Fibroblast of lung (primary cell): ENCODE results near the gene DLGAP1. TPM values are rescaled to one million over a fixed set of nuclear protein-coding genes. Genes with fewer than 3 reads are reported as not detected.

ENCODE experiments used
- DNase-seq, 2 donors: peaks; one replicate each; pipeline versions ENCODE4 v3.0.0 to v3.0.0-alpha.2; 2010; ENCODE audit warnings: low read depth in 2 of 2
- H2AFZ ChIP-seq: 2 replicates; pipeline ENCODE4 v1.5.1; 2012; ENCODE audit warnings: low read length, control low read depth, inconsistent platforms
- H3K27ac ChIP-seq: 2 replicates; pipeline ENCODE4 v1.5.1; 2011; ENCODE audit warnings: low read length, control low read depth; ENCODE audit not compliant: insufficient read depth
- H3K27me3 ChIP-seq: 2 replicates; pipeline ENCODE4 v1.5.1; 2011; ENCODE audit warnings: mild to moderate bottlenecking, low read length; ENCODE audit not compliant: control insufficient read depth, insufficient read depth
- H3K36me3 ChIP-seq: 2 replicates; pipeline ENCODE4 v1.5.1; 2011; ENCODE audit warnings: low read length; ENCODE audit not compliant: control insufficient read depth, insufficient read depth
- H3K4me1 ChIP-seq: 2 replicates; pipeline ENCODE4 v1.5.1; 2011; ENCODE audit warnings: low read length; ENCODE audit not compliant: control insufficient read depth, insufficient read depth; ENCODE audit errors: extremely low read depth
- H3K4me2 ChIP-seq: 2 replicates; pipeline ENCODE4 v1.5.1; 2011; ENCODE audit warnings: low read length, control low read depth; ENCODE audit not compliant: insufficient read depth; ENCODE audit errors: extremely low read depth
- H3K4me3 ChIP-seq, 4 experiments: fragments of 200-600 bp in 1 of 4; sonication (generic) in 1 of 4; replicated peaks in 1 of 4; 2 replicates each; pipeline ENCODE4 v1.5.1; 2011 to 2016; ENCODE audit warnings: low read length in 4 of 4, low read depth in 3 of 4, mild to moderate bottlenecking in 3 of 4, control low read depth in 2 of 4, inconsistent platforms in 1 of 4, mixed read lengths in 1 of 4; ENCODE audit not compliant: insufficient read depth in 1 of 4; ENCODE audit errors: control extremely low read depth in 1 of 4
- H3K79me2 ChIP-seq: 2 replicates; pipeline ENCODE4 v1.5.1; 2012; ENCODE audit warnings: mild to moderate bottlenecking, low read length, inconsistent platforms; ENCODE audit not compliant: control insufficient read depth, insufficient read depth
- H3K9ac ChIP-seq: 2 replicates; pipeline ENCODE4 v1.5.1; 2011; ENCODE audit warnings: mild to moderate bottlenecking, low read length, control low read depth; ENCODE audit not compliant: insufficient read depth
- H3K9me3 ChIP-seq: 2 replicates; pipeline ENCODE4 v1.5.1; 2012; ENCODE audit warnings: low read depth, low read length; ENCODE audit not compliant: control insufficient read depth, insufficient read depth
- H4K20me1 ChIP-seq: 2 replicates; pipeline ENCODE4 v1.5.1; 2011; ENCODE audit warnings: low read length; ENCODE audit not compliant: control insufficient read depth, insufficient read depth; ENCODE audit errors: extremely low read depth
- EZH2 ChIP-seq: IDR thresholded peaks from 2 replicates; pipeline ENCODE4 v1.5.1; 2012; ENCODE audit warnings: low read length, control low read depth, mild to moderate bottlenecking; ENCODE audit errors: missing control alignments
- polyA plus RNA-seq, 2 donors: library from polyadenylated mRNA; depleted of rRNA in 1 of 2; stranded (reverse) in 1 of 2; unstranded in 1 of 2; fragments of >200 nt; gene quantifications; 2 replicates each; pipeline ENCODE4 v1.2.1, GENCODE V29; 2011 to 2012; ENCODE audit warnings: missing spikeins in 1 of 2
- total RNA-seq: library from RNA; depleted of rRNA; stranded (reverse); fragments of >200 nt; gene quantifications from 2 replicates; pipeline ENCODE4 v1.2.1, GENCODE V29; 2014
- TF ChIP-seq, protein P1 (sequence below), 2 donors: IDR thresholded peaks in 1 of 2; conservative IDR thresholded peaks in 1 of 2; 1 replicate in 1 of 2; 2 replicates in 1 of 2; pipeline ENCODE4 v1.5.1; 2011 to 2012; ENCODE audit warnings: low read length in 2 of 2, control low read depth in 1 of 2, inconsistent platforms in 1 of 2, low read depth in 1 of 2, mild to moderate bottlenecking in 1 of 2

The DLGAP1 gene
- total and polyA plus RNA-seq, 2 donors (not counting 1 experiment from before 2014, with no cell fraction given) = 0.16 to 0.17 TPM

DNA sequence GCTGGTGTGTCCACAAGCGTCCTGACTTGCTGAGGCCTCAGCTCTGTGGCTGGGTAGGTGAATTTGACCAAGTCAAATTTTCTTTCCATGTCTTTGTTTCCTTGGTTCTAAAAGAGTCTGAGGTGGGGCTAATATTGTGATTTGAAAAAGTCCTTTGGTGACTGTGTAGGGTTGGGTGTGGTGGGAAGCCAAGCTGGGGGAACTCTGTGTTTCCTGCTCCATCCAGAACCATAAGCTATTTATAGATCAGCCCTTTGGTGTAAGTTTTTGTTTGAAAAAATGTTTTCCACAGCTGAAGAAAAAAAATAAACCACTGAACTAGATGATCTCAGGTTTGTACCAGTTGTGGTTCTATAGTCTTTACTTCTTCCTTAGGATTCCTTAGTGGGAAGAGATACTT lies 542.4 kb downstream of the DLGAP1 start:
- Histone ChIP-seq H4K20me1 (no peaks in the 10 kb centered on the region), H3K9me3 (no peaks in the 10 kb centered on the region), H3K27me3 (no peaks in the 10 kb centered on the region), H3K4me1 (no peaks in the 10 kb centered on the region), H3K79me2 (no peaks in the 10 kb centered on the region), H3K4me3 (no peak overlapping the region), H3K4me2 (no peak overlapping the region), H3K9ac (no peak overlapping the region), H2AFZ (no peak overlapping the region), H3K36me3 (no peaks in the 10 kb centered on the region), H3K27ac (no peak overlapping the region)
- TF ChIP-seq EZH2 = no peak
- TF ChIP-seq, protein P1, sequence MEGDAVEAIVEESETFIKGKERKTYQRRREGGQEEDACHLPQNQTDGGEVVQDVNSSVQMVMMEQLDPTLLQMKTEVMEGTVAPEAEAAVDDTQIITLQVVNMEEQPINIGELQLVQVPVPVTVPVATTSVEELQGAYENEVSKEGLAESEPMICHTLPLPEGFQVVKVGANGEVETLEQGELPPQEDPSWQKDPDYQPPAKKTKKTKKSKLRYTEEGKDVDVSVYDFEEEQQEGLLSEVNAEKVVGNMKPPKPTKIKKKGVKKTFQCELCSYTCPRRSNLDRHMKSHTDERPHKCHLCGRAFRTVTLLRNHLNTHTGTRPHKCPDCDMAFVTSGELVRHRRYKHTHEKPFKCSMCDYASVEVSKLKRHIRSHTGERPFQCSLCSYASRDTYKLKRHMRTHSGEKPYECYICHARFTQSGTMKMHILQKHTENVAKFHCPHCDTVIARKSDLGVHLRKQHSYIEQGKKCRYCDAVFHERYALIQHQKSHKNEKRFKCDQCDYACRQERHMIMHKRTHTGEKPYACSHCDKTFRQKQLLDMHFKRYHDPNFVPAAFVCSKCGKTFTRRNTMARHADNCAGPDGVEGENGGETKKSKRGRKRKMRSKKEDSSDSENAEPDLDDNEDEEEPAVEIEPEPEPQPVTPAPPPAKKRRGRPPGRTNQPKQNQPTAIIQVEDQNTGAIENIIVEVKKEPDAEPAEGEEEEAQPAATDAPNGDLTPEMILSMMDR (conservative IDR thresholded peaks at IDR 0.05 in 1 of 2, IDR thresholded peaks at IDR 0.05 in 1 of 2; ENCODE audit: low read depth in 1 of 2, low read length in 2 of 2) = no peak
- DNase-seq = peak; percentile 28 to 30

DNA sequence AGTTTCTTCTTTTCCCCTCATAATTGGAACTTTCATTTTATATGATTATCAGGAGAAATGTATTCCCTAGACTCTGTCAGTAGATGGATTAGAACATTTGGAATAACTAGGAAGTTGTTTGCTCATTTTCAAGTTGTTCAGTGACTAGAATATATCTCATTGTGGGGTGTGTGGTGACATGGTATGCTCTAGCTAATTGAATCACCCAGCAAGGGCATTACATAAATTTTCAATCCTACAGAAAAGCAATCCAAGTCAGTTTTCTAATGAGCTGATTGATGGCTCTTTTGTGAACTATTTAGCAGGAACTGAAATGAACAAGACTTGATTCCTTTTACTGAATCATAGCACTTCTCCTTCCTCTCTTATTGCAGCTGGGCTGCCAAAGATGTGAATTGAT lies 543.7 kb downstream of the DLGAP1 start:
- DNase-seq = peak in 1 of 2 donors; percentile 21
- Histone ChIP-seq H3K9me3 (no peaks in the 10 kb centered on the region), H3K27me3 (no peaks in the 10 kb centered on the region), H4K20me1 (no peaks in the 10 kb centered on the region), H3K27ac (no peak overlapping the region), H3K79me2 (no peaks in the 10 kb centered on the region), H3K4me3 (no peak overlapping the region), H3K4me1 (no peaks in the 10 kb centered on the region), H3K4me2 (no peak overlapping the region), H2AFZ (no peak overlapping the region), H3K9ac (no peak overlapping the region), H3K36me3 (no peaks in the 10 kb centered on the region)
- TF ChIP-seq, protein P1 (conservative IDR thresholded peaks at IDR 0.05 in 1 of 2, IDR thresholded peaks at IDR 0.05 in 1 of 2; ENCODE audit: low read depth in 1 of 2, low read length in 2 of 2) = no peak
- TF ChIP-seq EZH2 = no peak

DNA sequence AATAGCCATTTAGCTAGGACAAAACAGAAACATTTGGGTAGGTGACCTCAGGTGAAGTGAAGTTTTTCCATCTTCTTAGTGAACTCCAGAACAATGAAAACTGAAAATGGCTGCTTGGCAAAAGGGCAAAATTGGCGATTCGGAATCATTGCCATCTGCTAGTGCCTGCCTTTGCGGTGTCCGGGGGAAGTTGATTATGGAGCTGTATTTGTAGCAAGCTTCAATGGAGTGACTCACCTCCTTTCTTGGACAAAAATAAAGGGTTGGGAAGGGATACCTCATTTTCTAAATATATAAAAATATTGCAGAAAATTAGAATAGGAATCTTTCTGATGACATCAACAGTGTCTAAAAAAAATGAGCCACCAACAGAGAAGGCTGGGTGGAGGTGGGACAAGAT lies 544.6 kb downstream of the DLGAP1 start:
- peak in 1 of 2 donors; percentile 79 for DNase-seq

More for the DNA sequence above, 544.6 kb downstream of the DLGAP1 start:
- TF ChIP-seq, protein P1 (conservative IDR thresholded peaks at IDR 0.05 in 1 of 2, IDR thresholded peaks at IDR 0.05 in 1 of 2; ENCODE audit: low read depth in 1 of 2, low read length in 2 of 2) = no peak
- no peak for TF ChIP-seq EZH2
- H2AFZ ChIP-seq = no peak overlapping the region
- H3K9me3 ChIP-seq = no peaks in the 10 kb centered on the region
- no peak overlapping the region for H3K27ac ChIP-seq
- H3K27me3 ChIP-seq = no peaks in the 10 kb centered on the region
- no peak overlapping the region for H3K4me3 ChIP-seq
- H3K9ac ChIP-seq = no peak overlapping the region
- no peaks in the 10 kb centered on the region for H3K36me3 ChIP-seq
- H4K20me1 ChIP-seq = no peaks in the 10 kb centered on the region
- no peak overlapping the region for H3K4me2 ChIP-seq
- no peaks in the 10 kb centered on the region for H3K79me2 ChIP-seq
- H3K4me1 ChIP-seq = no peaks in the 10 kb centered on the region
